NCI-H82 treated with DMSO at 0.1 percent for 48 hours (cell line): ENCODE measurements around the gene RTP2.
"Not testable (repeated sequence)": the region's sequence is repeated elsewhere in the genome, so short reads cannot be mapped to it uniquely, and the experiment has no call there.

Experiments used
- DNase-seq: peaks from one replicate; lab custom pipeline; 2025; ENCODE audit not compliant: unreplicated experiment; lab: John Stamatoyannopoulos, UW

The RTP2 gene

GRCh38 chr3:187714404-187714979, 12.1 kb upstream of the RTP2 start:
- peak; percentile 23 for DNase-seq

- DNase-seq, result no peak
Measured at GRCh38 chr3:187713504-187713903, 11.1 kb upstream of the RTP2 start.

GRCh38 chr3:187709155-187709554, 6.8 kb upstream of the RTP2 start:
- DNase-seq, result no peak

- no peak for DNase-seq
Measured at GRCh38 chr3:187708696-187709095, 6.3 kb upstream of the RTP2 start.

GRCh38 chr3:187706971-187707370, 4.6 kb upstream of the RTP2 start:
- DNase-seq, result no peak

GRCh38 chr3:187705164-187705563, 2.8 kb upstream of the RTP2 start:
- no peak for DNase-seq

- DNase-seq, result no peak
Measured at GRCh38 chr3:187700249-187700648, 2.1 kb downstream of the RTP2 start.

GRCh38 chr3:187698499-187699399, 3.6 kb downstream of the RTP2 start:
- no peak for DNase-seq

GRCh38 chr3:187696021-187696420, 6.3 kb downstream of the RTP2 start:
- DNase-seq, result no peak

GRCh38 chr3:187695449-187695848, 6.9 kb downstream of the RTP2 start:
- no peak for DNase-seq

- no peak for DNase-seq
Measured at GRCh38 chr3:187694801-187695200, 7.6 kb downstream of the RTP2 start.

GRCh38 chr3:187693431-187693830, 8.9 kb downstream of the RTP2 start:
- DNase-seq, result no peak

- DNase-seq, result no peak
Measured at GRCh38 chr3:187689984-187690383, 12.4 kb downstream of the RTP2 start.

- DNase-seq, result no peak
Measured at GRCh38 chr3:187686621-187687273, 15.6 kb downstream of the RTP2 start.

- DNase-seq, result no peak
Measured at GRCh38 chr3:187685948-187686347, 16.4 kb downstream of the RTP2 start.

GRCh38 chr3:187684880-187685279, 17.5 kb downstream of the RTP2 start:
- no peak for DNase-seq

GRCh38 chr3:187684444-187684843, 17.9 kb downstream of the RTP2 start:
- no peak for DNase-seq

GRCh38 chr3:187681756-187682155, 20.6 kb downstream of the RTP2 start:
- DNase-seq, result not testable (repeated sequence)

- peak; percentile 44 for DNase-seq
Measured at GRCh38 chr3:187679638-187680396, 22.5 kb downstream of the RTP2 start.

GRCh38 chr3:187678726-187679268, 23.6 kb downstream of the RTP2 start:
- no peak for DNase-seq

GRCh38 chr3:187677604-187678003, 24.8 kb downstream of the RTP2 start:
- no peak for DNase-seq
